ENCODE results near the gene PKNOX2.

Gene PKNOX2

DNA sequence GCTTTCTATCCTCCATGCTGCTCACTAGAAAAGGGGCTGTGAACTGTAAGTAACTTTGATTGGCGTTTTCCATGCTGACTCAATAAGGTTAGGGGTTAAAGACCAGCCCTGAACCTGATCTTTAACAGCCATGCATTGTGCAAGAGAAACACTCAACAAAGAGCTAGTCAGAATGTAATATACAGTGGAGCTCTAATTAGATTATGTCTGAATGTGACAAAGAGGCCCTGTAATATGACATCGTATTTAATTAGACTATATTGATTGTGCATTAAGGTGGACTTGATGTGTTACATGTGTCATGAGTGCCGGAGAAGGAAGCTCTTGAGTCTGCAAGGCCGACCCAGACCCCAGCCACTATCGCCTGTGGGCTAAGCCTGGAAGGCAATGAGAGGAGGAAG is 70.5 kb downstream of the PKNOX2 start:
- DNase-seq (ENCODE audit: low spot score): no peak

DNA sequence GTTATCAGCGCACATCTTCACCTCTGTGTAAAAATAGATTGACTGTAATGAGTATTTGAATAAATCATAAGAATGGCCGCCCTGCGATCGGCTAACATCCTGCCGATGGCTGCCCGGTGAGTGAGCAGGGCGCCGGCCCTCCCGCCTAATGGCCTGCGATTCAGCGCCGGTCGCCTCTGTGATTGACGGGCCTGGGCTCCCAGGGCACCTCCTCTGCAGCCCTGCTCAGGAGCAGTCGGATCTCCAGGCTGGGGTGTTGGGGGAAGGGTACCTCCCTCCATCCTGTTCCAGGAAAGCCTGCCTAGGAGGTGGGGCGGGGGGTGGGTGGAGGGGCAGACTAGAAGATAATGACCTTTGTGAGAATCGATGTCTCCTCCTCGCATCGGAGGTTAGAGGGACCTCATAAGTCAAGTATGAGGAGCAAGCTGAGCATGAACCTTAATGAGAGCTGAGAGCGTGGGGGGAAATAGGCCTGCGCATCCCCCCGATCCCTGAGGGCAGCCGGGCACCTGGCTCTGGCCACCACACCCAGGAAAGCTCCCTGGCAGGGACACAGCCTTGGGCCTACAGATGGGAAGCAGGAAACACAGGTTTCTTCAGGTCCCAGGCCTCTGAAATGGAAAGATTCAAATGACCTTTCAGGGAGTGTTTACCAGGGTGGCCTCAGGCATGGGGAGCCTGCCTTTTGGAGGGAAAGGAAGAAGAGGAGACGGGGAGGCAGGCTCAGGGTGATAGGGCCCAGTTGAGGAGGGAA is 71.7 kb downstream of the PKNOX2 start:
- no peak for DNase-seq (ENCODE audit: low spot score)

DNA sequence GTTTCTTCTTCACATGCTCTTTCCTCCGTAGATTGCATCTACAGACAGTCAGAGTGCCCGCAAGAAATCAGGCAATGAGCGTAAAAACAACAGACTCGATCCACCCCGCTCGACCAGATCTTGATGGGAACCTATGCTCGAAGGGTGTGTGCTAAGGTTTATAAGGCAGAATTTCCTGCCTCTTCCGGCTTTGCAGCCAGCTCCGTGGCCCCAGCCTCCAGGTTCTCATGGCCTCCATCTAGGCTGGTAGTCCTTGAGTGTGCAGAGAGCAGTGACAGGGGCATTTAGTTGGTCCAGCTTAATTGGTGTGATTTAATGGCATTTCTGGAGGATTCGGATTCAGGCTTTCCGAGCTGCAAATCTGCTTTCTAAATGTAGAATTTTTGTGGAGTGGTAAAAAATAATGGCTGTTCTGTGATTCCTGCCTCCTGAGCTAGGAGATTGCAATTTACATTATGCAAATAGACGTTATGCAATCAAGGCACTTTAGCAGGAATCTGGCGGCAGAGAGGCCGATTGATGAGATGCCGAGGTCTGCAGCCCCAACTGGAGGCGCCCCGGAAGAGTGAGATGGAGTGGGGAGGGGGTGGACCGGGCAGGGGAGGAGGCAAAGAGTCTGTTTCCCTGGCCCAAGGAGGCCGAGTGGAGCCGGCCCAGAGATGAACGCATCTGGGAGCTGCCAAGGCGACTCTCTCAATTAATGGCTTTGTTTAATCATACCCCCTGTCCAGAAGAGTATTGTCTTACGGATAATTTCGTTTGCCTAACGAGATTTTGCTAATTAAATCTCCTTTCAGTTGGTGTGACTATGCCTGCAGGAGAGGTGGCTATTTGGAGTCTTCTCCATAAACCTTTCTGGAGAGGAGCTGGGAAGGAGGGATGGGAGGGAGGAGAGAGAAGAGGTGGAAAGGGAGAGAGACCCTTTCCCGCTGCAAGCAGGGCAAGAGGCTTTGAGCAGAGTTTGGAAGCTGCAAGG is 75.3 kb downstream of the PKNOX2 start:
- no peak for DNase-seq (ENCODE audit: low spot score)

DNA sequence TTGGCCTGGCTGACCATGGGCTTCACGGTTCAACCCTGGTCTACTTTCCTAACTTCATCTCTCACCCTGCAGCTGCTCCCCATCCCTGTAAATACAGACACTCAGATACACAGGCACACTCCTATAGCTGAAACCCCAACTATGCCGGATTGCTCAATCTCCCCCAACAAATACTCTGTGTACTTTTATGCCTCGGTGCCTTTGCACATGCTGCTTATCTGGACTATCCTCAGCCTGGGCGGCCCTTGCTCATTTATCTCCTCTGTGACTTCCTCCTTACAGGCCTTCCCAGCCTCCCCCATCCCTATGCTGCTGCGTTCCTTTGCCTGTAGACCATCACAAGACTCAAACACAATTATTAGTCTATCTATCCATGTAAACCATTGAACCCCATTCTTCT is 76.6 kb downstream of the PKNOX2 start:
- DNase-seq (ENCODE audit: low spot score): no peak

DNA sequence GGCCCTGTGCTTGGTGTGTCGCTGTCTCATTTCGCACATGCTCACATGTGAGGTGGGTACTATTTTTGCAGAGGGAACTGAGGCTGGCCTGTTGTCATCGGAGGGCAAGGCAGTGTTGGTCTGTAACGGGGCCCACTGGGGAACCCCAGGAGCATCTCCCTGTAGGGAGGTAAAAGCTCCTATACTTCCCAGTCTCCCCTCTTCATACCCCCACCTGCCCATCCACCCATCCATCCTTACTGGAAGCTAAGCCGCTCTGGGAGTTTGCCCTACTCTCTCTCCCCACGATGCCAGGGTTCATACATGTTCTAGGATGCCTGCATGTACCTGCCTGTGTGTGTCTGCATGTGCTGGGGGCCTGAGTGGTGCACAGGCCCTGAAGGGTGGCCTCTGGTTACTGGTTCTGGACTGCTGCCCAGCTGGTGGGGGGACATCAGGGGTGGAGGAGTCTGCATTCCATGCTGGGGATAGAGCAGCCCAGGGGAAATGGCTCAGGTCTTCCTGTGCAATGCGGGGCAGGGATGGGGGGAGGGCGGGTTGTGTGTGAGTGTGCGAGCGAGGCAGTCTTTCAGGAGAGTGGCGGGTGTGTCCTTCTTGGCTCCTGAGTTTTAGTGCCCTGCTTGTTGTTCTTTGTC is 77.7 kb downstream of the PKNOX2 start:
- DNase-seq (ENCODE audit: low spot score): no peak

DNA sequence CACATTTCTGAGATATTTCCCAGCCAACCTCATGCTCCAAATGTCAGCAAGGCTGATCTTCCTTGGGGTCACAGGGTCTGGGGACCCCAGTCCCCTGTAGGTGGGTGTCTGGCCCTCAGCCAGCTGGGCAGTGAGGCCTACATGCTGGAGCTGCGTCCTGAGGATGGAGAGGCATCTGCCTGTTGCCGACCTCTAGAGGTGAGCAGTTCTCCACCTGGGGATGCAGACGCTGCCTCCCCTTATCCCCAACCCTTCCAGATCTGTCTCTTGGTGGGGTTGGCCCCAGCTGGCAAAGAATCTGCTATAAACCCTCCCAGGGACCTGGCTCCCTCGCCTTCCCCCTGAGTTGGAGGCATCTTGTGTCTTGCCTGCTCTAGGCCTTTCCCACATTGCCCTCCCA is 79.6 kb downstream of the PKNOX2 start:
- no peak for DNase-seq (ENCODE audit: low spot score)

DNA sequence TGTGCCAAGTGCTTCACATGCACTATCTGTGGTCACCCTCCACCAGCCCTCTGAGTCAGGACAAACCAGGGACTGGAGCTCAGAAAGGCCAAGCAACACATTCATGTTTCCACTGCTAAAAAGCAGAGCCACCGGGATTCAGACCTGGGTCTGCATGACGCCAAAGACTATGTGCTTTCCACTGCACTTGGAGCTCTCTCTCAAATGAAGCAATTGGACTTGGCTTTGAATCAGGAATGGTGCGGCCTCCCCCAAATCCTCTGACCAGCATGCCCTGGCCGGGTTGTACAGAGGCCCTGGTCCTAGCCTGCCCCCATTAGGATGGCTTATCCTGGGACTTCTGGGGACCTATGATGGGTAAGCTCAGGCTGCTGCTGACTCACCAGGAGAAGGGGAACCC is 80.7 kb downstream of the PKNOX2 start:
- no peak for DNase-seq (ENCODE audit: low spot score)

DNA sequence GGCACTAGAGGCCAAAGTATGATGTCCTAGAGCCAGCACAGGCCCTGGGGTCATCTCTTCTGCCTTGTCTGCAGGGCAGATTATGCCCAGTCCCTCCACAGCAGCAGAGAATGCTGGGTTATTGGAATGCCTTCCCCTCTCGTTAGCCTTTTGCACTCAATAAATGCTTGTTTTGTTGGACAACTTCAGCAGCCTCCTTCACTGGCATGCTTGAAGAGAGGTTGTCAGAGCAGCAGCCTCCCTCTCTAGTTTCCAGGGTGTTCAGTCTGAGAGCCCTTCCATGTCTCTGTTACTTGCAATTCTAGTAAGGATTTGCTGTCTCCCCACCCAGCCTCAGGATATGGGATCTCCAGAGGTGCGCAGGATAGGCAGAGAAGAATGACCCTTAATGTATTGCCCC is 82.9 kb downstream of the PKNOX2 start:
- DNase-seq (ENCODE audit: low spot score): no peak

DNA sequence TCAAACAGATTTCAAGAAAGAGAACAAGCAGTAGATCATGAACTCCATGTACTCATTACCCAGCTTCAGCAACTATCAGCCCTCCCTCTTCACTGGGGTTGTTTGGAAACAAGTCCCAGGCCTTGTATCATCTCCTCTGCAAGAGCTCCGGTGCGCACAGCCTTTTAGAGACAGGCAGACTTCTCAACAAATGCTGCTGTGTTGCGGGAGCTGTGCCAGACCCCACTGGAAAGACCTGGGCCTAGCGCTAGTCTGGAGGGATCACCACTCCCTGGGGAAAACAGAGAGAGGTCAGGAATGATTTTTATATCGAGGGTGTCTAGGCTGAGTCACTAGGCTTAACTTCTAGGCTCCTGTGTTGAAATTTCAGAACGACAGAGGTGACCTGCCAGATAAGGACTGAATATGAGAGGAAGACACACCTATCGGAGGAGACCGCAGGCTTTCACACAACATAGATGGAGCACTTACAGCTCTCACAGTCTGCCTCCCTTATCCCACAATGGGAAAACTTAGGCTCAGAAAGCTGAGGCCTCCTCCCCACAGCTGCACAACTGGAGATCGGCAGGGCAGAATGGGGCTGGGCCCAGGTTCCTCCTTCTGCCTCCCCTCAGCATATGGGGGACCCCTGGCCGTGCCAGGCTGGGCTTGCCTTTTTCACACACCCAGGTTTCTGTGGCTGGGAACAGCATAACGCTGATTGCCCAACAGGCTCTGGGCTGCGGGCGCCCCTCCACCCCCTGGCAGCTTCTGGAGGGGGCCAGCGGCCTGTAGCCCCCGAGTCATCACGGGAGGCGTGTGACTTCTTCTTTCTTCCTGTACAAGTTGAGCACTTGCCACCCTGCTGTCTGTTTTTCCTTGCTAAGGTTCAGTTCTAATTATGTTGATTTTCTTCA is 86.0 kb downstream of the PKNOX2 start:
- DNase-seq (ENCODE audit: low spot score): no peak

DNA sequence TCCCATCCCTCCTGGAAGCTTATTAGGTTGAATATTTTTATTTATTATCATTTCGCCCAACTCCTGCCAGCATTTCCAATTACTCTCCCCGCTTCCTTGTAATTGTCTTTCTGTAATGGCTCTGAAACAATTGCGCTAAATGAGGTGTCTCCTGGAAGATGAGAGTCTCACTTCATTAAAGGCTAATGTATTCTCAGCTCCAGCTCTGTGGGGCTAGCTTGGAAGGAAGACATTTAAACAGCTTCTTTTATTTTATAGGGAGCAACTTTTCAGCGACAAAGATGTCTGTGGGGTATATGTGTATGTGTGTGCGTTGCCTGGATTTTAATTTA is 86.6 kb downstream of the PKNOX2 start:
- DNase-seq (ENCODE audit: low spot score): no peak

DNA sequence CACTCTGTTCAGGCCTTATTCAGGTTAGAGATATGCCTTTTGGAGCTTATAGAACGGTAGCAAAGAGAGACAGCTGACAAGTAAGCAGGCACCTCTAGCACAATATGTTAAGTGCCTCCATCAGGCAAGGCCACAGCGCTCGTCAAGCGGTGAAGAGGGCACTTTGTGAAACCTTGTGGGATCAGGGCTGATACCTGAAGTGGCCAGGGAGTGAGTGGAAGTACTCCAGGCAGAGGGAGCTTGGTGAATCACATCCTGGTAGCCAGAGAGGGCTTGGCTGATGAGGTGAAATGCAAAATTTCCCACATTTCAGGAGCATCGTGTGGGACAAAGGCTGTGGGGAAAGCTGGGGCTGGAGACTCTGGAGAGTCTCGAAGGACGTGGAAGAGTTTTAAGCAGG is 87.4 kb downstream of the PKNOX2 start:
- DNase-seq (ENCODE audit: low spot score): no peak

DNA sequence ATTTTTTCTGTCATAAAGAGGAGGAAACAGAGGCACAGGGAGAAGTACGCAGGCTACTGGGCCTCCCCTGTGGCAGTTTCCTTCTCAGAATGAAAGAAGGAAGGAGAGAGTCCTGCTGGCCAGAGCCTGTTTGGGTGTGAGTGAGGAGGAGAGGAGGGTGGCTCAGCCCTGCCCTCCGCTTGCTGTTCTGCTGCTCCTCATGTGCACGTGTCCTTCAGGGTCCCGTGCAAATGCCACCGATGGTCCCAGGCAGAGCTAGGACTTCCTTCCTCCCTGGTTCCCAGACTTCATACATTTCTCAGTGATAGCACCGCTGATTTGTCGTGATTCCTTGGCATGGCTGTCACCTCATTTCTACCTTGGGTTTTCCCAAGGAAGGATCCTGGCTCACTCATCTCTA is 88.7 kb downstream of the PKNOX2 start:
- no peak for DNase-seq (ENCODE audit: low spot score)

DNA sequence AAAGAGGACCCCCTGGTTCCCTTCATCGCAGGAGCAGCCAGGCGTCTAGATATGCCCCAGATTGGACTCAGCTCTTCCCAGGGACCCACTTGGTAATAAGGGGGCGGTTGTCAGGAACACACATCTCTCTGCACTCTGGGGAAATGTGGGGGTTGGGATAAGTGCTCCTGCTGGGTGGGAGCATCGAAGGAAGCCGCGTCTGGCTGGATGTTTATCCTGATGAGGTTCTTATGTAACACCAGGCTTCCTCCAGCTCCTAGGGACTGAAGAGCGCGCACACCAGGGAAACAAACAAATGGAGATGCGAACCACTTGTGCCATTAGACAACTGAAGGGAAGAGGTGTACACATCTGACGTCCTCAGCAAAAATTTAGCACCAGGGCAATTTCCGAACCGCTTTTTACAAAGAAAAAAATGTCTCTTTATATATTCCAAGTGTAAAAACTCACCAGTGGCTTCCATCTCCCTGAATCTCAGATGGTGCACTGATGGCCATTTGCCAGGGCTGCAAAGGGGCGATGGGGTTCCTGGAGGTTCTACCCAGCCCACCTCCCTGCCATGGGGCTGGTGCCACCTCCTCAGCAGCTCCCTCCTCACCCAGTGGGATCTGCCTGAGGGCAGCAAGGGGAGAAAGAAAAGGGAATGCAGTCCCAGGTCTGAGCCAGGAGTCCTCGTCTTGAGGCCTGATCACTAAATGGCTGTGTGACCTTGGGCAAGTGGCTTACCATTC is 89.4 kb downstream of the PKNOX2 start:
- no peak for DNase-seq (ENCODE audit: low spot score)

DNA sequence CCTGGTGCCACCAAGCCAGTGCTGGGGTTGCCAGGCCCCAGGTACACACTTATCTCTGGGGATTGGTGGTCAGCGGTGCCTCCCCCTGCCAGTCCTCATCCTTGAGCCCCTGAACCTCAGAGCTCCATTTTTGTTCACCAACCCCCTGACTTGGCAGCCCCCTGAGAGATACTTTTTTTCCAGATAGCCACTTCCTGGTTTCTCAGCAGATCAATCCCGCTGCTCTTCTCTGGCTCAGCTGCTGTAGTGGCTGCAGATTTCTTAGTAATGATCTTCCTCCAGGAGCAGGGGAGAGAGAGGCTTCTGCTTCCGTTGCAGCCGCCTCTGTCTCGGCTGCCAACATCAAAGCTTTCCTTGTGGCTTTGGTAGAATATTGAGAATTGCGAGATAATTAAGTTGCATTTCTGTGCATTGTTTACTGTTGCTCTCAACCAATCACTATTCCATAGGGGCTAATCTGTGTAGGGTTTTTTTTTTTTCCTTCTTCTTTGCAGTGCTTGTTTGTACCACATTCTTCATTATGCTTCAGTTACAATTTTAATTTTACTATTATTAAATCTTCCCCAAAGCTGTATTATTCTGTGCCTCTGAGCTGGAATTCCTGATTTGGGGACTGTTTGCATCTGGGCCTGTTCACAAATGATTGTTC is 92.1 kb downstream of the PKNOX2 start:
- no peak for DNase-seq (ENCODE audit: low spot score)

DNA sequence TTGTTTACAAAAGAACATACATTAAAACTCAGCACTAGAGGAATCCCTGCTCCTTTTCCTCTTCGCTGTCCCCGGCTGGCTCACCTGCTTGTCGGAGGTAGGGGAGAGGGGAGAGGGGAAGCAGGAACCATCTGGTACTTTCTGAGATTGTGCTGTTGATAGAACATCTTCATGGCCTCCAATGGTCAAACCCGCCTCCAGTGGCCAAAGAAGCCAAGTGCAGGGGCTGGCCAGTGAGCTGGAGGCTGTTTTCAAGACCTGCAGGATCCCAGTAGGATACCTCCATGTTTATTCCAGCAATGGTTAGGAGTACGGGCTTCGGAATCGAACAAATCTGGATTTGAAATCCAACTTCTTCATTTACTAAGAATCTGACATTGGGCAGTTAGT is 92.6 kb downstream of the PKNOX2 start:
- DNase-seq (ENCODE audit: low spot score): no peak

DNA sequence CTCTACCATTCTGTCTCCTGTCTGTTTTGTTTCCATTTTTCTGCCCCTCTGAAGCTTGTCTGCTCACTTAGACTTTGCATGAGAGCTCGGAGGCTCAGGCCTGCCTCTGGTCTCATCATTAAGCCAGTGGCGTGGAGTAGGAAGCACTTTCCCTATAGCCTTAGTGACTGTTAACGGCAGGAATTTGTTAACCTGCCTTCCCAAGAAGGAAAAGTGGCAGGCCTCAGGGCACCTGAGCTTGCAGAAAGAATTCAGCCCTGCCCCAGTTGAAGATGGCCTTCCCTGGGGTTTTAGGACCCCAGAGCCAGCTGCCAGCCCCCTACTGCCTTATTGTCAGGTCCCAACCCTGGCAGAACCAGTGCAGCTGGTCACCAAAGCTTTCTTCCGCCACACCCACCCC is 93.2 kb downstream of the PKNOX2 start:
- DNase-seq (ENCODE audit: low spot score): no peak

DNA sequence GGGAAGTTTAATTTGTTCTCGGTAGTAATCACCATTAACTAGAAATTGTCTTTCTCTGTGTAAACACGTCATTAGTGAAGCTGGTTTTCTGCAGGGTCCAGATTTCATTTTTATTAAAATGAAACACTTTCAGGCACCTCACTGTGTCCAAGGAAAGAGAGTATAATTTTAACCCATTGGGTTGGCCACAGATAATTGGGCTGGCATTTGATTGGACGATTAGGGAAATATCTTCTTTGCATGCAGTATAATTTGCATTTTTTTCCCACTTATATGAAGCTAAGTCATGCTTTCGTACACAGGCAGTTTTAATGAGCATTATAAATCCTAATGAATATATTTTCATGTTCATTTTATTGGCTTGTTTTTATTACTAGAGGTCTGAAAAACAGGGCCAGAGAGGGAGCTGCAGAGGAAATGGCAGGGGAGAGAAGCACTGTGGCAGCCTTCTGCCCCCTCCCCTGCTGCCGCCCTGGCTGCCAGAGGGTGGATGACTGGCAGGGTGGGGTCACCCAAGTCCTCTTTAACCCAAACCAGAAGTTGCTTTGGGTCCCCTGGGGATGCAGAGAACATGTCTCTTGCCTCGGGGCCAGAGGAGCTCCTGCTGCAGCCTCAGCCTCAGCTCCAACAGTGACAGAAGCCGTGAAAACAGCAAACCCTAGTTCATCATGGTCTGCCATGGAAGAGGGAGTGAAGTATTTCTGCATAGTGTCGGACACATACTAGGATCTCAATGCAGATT is 93.9 kb downstream of the PKNOX2 start:
- DNase-seq (ENCODE audit: low spot score): no peak

DNA sequence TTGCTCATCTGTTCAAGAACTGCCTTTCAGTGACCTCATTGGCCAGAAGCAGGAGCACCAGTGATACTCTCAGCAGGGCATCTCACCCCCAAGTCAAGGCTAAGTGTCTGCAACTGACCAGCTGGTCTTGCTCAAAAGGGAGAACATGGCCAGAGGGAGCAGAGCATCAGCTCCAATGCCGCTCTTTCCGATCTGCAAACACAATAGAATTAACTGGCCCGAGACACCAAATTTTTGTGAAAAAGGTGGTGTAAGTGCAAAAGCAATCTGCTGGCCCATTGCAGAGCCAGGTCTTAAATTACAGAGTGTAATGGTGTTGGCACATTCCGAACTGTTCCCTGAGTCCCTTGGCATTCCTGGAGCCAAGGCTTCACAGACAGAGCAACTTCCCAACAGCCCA is 97.0 kb downstream of the PKNOX2 start:
- no peak for DNase-seq (ENCODE audit: low spot score)

DNA sequence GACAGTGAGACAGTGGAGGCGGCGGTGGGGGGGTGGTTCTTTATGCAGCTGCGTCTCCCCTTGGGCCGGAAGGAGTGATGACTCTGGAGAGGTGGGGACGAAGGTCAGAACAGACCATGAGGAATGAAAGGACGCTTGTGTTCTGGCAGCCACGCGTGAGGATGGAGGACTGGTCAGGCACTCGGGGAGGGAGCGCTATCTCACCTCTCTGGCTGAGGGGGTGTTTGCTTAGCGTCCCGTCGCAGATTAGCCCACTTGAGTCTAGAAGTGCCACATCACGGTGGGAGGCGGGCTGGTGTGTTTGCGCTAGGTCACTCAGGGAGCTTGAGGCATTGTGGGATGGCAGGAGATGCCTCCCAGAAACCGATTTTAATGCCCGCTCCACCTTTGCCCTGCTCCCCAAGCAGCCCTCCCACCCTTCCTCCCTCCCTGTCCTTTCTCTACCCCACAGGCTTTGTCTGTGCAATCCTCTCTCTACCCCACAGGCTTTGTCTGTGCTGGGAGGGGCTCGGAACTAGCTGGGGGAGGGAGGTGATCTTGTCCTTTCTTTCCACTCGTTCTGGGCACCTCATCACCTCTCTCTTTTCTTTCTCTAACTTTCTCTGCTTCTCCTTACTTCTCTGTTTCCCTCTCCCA is 97.8 kb downstream of the PKNOX2 start:
- no peak for DNase-seq (ENCODE audit: low spot score)

DNA sequence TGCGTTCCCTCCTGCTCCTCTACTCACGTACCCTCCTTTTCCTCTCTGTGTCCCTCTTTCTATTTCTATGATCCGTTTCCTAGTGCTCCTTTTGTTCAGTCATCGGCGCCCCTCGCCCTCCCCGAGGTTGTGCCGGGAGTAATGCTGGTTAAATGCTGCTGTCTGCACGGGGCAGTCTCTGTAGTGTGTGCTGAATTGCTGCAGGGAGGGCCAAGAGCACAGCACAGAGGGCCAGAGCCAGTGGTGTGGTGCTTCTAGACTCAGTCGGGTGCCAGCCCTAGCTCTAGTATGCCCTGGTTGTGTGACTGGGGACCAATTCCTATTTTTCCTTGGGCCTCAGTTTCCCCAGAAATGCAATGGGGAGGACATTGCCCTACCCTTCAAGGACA is 98.3 kb downstream of the PKNOX2 start:
- DNase-seq (ENCODE audit: low spot score): no peak
